NCI-H2029 (cell line): Measurements from ENCODE around the gene NADK.
A peak's percentile ranks its signal among the peaks of the same experiment; 100 is the strongest.

Source experiments
- DNase-seq: peaks from one replicate; lab custom pipeline; 2025; lab: John Stamatoyannopoulos, UW

NADK gene

DNA sequence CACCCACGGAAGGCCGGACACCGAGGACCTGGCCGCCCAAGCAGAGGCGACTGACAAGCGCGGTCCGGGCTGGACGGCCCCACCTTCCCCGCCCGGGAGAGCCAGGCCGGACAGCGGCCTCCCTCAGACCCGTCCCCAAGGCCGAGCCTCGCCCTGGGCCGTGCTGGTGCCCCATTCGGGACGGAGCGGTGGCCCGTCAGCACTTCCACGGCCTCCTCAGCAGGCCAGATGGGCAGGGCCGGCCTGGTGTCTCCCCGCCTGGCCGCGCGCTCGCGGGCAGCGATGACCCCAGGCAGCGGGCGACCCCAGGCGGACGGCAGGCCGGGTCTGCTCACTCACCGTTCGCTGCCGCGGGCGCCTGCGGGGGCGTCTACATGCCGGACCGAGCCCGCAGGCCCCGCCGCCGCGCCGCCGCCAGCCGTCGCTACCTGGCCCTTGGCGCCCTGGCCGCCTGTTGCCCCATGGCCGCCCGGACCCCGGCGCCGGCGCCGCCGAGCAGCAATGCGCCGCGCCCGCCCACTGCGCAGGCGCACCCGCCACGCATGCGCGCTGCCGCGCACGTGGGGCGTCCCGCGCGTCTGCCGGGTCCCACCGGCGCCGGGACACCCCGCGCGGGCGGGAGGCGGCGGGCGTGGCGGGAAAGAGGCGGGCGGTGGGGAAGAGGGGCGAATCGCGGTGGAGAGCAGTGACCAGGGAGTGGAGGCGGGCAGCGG lies at the start of gene NADK:
TSS of gene NADK (minus strand) at position 521 of the 713 bp plus-strand sequence. CDS start 13,064 bp downstream, outside the sequence.
- peak; percentile 21 for DNase-seq

DNA sequence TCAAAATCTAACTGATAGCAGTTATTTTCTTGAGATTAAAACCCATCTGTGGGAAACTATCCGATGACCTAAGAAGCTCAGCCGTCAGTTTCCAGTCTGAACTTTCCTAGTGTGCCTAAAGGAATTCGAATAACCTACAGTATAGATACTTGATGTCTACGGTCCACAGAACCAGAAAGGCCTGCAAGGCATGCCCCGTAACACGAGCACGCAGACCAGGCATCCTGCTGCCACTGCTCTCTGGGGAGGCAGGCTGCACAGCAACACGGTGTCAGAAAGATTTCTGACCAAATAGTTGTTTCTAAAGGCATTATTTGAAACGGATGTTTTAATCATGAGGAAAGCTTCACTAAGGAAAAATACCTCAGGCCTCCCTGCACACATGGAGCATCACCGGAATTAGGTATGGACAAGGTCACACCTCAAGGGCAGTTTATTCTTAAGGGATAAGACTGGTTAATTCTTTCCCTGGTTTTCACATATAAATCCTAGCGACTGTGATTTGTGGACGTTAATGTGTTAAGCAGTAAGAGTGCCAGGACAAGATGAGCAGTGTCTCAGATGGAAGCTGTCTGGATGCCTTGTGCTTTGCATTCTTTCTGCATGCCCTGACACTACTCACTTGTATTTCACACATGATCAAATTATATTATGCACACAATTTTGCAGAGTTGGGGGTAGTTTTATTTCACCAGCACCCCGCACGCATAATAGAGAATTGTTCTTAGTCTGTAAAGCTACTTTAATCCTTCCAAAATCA lies 49.0 kb upstream of the NADK start:
- no peak for DNase-seq

DNA sequence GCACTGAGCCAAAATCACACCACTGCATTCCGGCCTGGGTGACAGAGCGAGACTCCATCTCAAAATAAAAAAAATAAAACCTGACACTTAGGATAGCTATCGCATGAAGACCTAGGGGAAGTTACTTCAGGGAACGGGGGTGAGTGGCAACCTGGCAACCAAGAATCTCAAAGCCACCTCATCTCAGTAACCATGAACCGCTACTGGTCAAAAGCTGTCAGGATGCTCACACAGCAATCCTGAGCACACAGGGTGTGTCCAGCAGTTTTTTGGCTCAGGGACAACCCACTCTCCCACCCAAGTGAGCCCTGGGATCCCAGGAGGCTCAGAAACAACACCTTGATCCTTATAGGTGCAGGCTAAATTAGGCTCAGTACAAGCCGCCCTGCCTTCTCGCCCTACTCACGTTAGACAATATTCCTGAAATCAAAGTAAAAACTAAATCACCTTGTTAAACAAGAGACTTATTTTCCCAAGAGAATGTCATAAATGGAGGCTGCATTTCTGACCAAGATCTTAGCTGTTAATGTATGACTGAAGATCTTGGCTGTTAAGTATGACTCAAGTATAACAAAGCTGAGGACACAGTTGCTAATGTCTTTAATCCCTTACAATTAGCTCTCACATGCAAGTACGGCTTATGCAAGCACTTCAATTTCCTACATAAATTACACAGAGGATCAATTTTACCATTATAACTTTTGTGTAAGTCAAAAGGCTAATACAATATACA lies 48.3 kb upstream of the NADK start:
- DNase-seq: no peak

DNA sequence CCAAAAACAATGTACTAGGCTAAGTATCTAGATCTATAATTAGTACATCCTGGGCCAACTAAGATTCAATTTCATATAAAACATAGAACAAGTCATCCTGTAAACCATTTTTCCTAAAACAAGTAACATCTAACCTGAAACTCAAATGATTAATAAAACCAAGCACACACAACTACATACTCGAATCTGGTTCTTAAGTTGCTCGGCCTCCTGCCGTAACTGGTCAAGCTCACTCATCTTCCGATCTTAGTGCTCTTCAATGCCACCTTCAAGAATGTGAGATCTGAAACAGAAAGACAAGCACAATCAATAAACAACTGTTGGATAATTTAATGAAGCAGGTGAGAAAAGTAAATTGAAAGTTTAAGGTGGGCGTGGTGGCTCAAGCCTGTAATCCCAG lies 46.9 kb upstream of the NADK start:
- DNase-seq: no peak

- DNase-seq: no peak
These were observed 41.5 kb upstream of the NADK start for GRCh38 chr1:1819762-1820161.

GRCh38 chr1:1817221-1817620 lies 39.0 kb upstream of the NADK start:
- DNase-seq: no peak

DNA sequence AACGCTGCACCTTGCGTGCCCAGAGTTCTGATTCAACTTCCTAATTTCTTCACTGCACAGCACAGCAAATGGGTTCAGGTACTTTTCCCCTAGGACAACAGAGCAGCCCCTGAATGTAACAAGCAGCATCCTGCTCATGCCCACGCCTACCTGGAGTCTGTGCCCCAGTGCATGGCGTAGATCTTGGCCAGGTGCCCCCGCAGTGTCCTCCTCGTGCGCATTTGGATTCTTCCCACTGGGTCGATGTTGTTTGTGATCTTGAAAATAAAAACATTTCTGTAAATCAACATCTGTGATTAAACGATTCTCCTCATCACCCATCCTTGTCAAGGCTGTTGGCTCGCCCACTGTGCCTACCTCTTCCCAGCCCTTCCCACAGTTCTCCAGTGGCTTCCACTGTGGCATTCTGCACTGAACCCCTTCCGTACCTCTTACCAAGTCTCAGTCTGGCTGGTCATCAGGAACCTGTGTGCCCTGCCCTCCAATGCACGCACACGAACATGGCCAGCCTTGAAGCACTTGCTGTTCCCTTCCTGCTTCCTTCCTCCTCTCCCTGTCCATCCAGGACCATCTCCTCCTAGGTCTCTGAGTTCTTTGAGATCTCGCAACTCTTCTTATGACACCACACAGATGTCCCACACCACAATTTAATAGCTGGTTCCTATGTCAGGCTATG lies 37.5 kb upstream of the NADK start:
- DNase-seq: no peak

GRCh38 chr1:1809489-1809888 lies 31.2 kb upstream of the NADK start:
- DNase-seq: no peak

GRCh38 chr1:1808206-1808605 lies 29.9 kb upstream of the NADK start:
- DNase-seq: no peak

- no peak for DNase-seq
These were observed 28.6 kb upstream of the NADK start for GRCh38 chr1:1806890-1807289.

DNA sequence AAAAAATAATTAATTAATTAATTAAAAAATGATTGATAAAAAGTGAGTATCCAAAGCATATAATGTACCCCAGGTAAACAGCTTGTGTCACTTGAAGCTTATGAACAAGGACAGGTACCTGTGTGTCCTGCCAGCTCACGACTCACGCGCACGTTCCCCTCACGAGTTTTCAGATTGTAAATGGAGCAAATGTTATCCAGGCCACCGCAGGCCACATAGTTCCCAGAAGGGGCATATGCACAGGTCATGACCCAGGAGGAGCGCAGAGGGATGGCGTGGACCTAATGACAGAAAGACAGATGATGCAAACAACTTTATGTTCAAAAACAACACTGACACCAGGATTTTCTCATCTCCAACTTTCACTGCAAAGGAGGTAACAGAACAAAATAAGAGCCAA lies 26.0 kb upstream of the NADK start:
- no peak for DNase-seq

DNA sequence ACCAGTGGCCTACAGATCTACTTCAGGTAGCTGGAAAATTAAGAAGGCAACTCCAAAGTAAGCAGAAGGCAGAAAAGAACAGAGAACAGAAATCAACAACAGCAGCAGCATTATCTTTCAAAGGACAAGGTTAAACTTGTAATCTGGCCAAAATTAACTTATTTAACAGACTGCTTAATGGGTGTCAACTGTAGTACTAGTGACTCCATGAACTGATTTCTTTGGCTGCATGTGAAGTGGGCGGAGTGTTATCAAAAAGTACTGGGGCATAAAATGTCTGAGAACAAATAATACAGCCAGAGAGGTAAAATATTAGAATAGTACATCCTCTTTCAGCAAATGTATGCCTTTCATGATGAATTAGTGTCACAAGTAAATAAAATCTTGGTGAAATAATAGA lies 24.6 kb upstream of the NADK start:
- no peak for DNase-seq

DNA sequence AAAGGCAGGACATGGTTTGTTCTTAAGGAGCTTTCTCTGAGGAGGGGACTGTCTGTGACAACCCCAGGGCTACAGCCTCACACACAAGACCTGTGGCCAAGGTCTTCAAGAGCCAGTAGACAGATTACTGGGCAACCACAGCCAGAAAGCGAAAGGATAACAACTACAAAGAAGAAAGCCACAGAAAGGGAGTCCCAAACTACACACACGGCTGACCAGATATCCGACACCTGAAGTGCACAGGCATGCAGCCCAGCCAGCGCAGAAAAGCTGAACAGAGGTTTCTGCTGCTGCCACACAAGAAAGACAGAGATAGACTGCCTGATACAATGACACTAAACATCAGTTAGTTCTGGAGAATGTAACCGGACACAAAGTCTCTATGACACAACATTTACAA lies 21.4 kb upstream of the NADK start:
- no peak for DNase-seq

DNA sequence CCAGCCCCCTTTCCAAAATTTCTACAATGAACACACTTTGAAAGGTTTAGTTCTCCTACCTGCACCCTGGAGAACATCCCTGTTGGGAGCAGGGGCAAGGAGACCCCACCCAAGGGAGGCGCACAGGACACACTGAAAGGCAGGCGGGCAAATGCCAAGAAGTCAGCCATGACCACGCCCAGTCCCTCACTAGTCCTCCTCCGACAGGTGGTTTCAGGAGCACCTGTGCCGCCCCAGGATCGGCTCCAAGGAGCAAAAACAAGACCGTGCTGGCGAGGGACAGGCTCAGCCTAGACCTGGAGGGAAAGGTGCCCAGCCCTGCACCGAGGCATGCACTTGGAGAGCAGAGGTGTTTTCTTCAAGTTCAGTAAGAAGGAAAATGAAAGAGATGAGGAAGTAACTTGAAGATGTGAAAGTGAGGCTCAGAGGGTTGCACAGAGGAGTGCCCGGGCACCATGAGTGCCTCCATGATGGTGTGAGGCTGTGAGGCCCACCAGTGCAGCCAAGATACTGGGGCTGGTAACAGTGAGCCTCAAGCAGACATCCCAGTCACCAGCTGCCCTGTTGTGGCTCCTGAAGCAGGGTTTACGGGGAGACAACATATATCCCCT lies 19.6 kb upstream of the NADK start:
- DNase-seq: no peak

GRCh38 chr1:1796466-1796865 lies 18.2 kb upstream of the NADK start:
- no peak for DNase-seq

- DNase-seq: no peak
These were observed 16.7 kb upstream of the NADK start for GRCh38 chr1:1794999-1795398.

DNA sequence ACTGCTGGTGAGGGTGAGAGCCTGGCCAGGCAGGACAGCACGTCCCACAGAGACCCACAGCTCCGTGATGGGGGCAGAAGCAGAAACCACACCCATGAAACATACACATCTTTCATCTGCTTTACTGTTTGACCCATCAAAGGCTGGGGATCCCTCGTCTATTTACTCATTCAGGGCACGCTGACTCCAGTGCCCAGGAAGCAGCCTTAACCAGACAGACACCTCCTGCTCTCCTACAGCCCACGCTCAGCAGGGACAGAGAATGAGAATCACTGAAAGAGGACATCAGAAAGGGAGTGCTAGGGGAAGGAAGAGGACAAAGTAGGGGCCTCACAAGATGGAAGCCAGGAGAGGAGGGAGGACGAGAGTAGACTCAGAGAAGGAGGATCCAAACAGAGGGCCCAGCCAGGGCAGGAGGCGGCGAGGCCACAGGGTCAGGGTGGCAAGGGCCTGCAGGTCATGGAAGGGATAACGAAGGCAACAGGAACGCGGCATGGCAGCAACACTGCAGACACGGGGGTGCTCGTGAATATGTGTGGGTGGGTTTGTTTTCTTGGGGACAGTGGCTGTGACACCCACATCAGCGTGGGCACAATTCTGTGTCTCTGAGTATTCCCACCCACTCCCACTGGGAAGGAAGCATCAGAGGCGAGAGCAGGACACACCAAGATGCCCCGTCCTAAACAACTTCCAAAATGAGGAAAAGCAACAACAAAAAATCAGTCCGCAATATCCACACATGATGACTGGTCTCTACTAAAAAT lies 15.4 kb upstream of the NADK start:
- no peak for DNase-seq

DNA sequence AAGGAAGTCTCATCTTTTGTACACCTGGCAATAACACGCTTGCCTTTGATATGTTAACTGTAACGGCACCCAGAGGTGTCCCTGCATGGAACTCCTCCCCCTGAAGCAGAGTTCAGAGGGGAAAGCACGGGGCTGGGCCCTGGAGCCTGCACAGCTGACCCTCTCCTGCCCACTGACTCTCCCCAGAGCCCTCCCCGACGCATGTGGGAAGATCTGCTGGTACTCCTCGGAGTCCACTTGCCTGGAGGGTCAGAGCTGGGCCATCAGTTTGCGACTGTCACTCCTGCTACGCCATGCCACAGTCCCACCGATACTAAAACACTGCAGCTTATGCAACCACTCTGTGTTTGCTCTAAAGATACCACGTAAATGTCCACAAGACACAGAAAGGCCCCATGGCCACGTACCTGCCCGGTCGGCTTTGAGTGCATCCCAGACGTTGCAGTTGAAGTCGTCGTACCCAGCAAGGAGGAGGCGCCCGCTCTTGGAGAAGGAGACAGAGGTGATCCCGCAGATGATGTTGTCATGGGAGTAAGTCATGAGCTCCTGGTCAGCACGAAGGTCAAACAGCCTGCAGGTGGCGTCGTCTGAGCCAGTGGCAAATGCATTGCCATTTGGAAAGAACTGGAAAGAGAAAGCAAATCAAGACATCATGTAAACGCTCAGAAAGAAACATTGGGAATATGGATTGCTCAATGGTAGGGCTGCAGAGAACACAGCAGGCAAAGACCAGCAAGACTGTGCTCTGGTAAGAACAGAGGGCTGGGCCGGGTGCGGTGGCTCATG lies 10.6 kb upstream of the NADK start:
- DNase-seq: no peak

GRCh38 chr1:1788136-1788535 lies 9.9 kb upstream of the NADK start:
- no peak for DNase-seq

DNA sequence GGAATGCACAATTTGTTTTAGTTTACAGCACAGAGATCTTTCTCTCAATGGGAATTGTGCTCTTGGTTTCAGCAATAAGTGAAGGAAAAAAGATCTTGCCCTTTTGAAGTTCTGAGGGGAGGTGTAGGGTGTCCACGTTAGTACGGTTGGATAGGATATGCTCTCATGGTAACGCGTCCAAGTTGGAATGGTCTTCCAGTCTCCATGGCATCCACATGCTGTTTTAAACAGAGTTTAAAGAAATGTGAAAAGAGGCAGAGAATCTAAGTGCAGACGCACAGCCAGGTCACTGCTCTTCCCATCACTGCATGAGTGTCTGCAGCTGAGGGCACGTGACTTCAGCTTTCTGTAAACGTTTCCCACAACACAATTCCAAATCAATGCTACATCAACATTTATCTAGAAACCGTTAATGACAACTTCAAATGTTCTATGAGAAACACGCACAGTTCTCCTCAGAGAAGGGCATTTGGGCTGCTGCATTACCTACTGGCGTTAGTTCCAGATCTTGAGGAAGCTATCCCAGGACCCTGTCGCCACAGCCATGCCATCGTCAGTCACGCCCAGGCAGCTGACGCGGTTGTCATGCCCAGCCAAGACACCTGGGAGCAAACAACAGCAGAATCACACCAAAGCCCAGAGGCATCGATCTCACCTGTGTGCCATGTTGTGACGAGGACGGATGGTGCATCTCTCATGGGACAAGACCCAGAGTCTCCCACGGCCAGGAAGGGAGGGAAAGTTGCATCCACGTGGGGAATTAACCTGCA lies 8.8 kb upstream of the NADK start:
- DNase-seq: no peak
